AG08396 (cell line): ENCODE results near the gene RSBN1.
"Not testable (repeated sequence)": the region's sequence is repeated elsewhere in the genome, so short reads cannot be mapped to it uniquely, and the experiment has no call there.

ENCODE experiments used
- DNase-seq: peaks from one replicate; pipeline ENCODE4 v3.0.0; 2012; ENCODE audit warnings: low spot score, mixed read lengths

The RSBN1 gene

DNA sequence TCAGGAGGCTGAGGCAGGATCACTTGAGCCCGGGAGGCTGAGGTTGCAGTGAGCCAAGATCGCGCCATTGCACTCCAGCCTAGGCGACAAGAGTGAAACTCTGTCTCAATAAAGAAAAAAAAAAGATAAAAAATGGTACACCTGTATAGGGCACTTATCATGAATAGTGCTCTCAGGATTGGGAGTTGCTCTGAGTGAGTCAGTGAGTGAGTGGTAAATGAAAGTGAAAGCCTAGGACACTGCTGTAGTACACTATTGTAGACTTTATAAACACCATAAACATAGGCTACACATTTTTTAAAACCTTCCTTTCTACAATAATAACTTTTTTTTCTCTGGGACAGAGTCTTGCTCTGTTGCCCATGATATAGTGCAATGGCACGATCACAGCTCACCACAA, 69.8 kb downstream of the RSBN1 start:
- DNase-seq = no peak

DNA sequence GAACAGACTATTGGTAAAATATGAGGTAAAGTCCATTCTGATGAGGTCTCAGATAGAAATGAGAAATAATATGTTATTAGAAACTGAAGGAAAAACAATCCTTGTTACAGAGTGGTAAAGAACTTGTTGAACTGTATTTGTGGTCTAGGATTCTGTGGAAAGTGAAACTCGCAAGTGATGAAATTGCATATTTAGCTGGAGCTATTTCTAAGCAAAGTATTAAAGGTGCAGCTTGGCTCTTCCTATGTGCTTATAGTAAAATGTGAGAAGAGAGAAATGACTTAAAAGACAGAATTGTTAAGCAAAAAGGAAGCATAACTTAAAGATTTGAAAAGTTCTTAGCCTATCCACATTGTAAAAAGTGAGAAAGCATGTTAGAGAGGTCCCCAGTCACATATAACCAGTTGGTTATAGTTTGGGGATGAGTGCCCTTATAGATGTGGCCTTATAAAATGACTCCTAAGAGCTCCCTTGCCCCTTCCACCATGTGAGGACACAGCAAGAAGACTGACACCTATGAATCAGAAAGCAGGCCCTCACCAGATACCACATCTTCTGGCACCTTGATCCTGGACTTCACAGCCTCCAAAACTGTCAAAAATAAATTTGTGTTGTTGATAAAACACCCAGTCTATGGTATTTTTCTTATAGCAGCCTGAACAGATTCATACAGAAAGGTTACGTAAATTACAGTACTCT, 77.8 kb downstream of the RSBN1 start:
- DNase-seq = no peak

DNA sequence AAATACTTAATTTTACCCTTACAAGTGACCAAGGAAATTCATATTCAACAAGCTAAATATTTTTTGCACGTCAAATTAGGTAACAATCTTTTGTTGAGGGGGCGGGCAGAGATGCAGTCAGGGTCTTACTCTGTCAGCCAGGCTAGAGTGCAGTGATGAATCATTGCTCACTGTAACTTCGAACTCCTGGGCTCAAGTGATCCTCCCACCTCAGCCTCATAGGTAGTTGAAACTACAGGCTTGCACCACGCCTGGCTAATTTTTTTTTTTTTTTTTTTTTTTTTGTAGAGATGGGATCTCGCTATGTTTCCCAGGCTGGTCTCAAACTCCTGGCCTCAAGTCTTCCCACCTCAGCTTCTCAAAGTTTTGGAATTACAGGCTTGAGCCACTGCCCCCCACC, 79.5 kb downstream of the RSBN1 start:
- DNase-seq = no peak

- DNase-seq = no peak
These were observed 91.3 kb downstream of the RSBN1 start for GRCh38 chr1:113721010-113721409.

GRCh38 chr1:113718621-113719020, 93.7 kb downstream of the RSBN1 start:
- not testable (repeated sequence) for DNase-seq

DNA sequence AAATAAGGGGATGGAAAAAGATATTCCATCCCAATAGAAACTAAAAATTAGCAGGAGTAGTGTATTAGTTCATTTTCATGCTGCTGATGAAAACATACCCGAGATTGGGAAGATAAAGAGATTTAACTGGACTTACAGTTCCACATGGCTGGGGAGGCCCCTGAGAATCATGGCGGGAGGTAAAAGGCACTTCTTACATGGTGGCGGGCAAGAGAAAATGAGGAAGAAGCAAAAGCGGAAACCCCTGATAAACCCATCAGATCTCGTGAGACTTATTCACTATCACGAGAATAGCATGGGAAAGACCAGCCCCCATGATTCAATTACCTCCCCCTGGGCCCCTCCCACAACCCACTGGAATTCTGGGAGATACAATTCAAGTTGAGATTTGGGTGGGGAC, 94.8 kb downstream of the RSBN1 start:
- DNase-seq = not testable (repeated sequence)

DNA sequence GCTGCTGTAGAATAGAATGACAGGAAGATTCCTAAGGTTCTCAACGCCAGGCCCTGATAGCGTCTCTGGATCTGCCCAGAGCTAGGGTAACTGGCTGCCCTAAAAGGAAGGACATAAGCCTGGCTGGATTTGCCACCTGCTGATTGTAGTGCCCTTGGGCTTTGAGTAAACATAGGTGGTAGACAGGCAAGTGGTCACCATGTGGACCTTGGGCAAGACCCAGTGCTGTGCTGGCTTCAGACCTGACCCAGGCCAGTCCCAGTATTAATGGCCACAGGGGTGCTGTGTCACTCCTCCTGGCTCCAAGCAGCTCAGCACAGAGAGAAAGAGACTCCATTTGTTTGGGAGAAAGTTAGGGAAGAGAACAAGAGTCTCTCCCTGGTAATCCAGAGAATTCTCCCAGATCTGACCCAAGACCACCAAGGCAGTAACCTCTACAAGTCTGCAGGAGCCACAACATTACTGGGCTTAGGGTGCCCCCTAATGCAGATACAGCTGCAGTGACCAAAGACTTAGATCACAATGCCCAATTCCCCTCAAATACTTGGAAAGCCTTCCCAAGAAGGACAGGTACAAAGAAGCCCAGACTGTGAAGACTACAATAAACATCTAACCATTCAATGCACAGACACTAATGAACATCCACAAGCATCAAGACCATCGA, 97.5 kb downstream of the RSBN1 start:
- DNase-seq = no peak
